Measurements from ENCODE around the gene MEX3A. TPM values are rescaled to one million over a fixed set of nuclear protein-coding genes. Genes with fewer than 3 reads are reported as not detected.

The MEX3A gene
- total and polyA plus RNA-seq, 10 of the 15 experiments (the other 5 are each of a cell fraction or from before 2014, with no cell fraction given), result 0.11 to 5.1 (median 1.7) TPM

DNA sequence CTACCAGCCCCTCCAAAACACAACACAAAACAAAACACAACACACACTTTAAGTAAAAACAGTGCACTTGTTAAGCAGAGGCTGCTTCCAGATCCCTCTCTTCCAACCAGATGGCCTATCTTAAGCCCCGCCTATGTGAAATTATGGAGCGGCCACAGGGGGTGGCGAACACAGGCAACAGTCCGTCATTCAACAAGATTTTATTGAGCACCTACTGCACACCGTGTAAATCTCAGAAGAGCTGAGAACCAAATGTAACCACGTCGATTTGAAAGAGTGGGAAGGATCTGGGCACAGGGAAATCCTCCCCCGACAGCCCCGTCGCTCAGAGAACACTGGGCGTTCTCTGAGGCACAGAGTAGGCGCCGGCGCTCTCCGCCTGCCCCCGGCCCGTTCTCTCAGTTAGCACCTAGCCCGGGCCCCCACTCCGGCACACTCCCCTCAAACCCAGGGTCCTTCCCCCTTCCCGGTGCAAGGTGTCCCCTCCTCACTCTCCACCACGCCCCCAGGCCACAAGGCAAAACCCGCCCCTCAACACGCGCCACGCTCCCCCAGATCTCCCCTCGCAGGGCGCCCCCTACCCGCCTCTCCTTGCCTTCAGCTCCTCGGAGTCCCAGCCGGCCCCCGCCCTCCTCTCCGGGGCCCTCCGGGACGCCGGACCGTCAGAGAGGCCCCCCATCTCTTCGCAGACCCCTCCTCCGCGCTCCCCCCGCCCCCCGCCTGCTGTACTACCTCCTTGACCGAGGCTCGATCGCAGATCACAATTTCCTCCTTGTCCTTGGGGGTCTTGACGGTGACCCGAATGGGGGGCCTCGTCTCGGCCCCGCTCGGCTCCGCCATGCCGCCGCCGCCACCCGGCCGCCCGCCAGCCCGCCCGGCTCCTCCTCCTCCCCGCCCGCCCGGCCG lies 29.1 kb downstream of the MEX3A start (continued):
- TF ChIP-seq, protein P1, sequence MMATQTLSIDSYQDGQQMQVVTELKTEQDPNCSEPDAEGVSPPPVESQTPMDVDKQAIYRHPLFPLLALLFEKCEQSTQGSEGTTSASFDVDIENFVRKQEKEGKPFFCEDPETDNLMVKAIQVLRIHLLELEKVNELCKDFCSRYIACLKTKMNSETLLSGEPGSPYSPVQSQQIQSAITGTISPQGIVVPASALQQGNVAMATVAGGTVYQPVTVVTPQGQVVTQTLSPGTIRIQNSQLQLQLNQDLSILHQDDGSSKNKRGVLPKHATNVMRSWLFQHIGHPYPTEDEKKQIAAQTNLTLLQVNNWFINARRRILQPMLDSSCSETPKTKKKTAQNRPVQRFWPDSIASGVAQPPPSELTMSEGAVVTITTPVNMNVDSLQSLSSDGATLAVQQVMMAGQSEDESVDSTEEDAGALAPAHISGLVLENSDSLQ (IDR thresholded peaks at IDR 0.05), result peak; percentile 81
- TF ChIP-seq IKZF1 (conservative IDR thresholded peaks at IDR 0.05) (peak; percentile 32; the same call in 1 of the 2 replicates), WRNIP1 (IDR thresholded peaks at IDR 0.05; ENCODE audit: borderline replicate concordance, low read depth, low read length) (no peak)

- Histone ChIP-seq H2AFZ (ENCODE audit: control insufficient read depth, low read depth, low read length) (no peak overlapping the region), H3K79me2 (ENCODE audit: control insufficient read depth, insufficient read depth, low read length) (peaks cover 19% of the 10 kb centered on the region), H3K27me3 (replicated peaks in 1 of 2; ENCODE audit: control insufficient read depth in 2 of 2, insufficient read depth in 2 of 2, low read length in 1 of 2) (no peaks in the 10 kb centered on the region), H3K27ac (ENCODE audit: control insufficient read depth, insufficient read depth) (no peak overlapping the region), H4K20me1 (ENCODE audit: control insufficient read depth, insufficient read depth) (no peaks in the 10 kb centered on the region), H3K4me2 (ENCODE audit: control insufficient read depth, insufficient read depth) (no peak overlapping the region), H3K9ac (ENCODE audit: control insufficient read depth, insufficient read depth, low read length) (no peak overlapping the region), H3K9me3 (replicated peaks; ENCODE audit: control insufficient read depth, insufficient read depth, low read length) (no peaks in the 10 kb centered on the region), H3K36me3 (ENCODE audit: control insufficient read depth in 2 of 2, insufficient read depth in 2 of 2, low read length in 1 of 2) (peaks cover 0 to 2% of the 10 kb centered on the region in 2 experiments; a peak in 3 of 4 replicates), H3K4me3 (no peak overlapping the region), H3K4me1 (ENCODE audit: control insufficient read depth, insufficient read depth, low read length) (no peaks in the 10 kb centered on the region; the same call in 1 of the 2 replicates)
- TF ChIP-seq SIN3A (IDR thresholded peaks at IDR 0.05; ENCODE audit: low read depth, low read length) (no peak), IKZF1 (conservative IDR thresholded peaks at IDR 0.05) (no peak), YBX1 (IDR thresholded peaks at IDR 0.05) (no peak), NFYA (IDR thresholded peaks at IDR 0.05; ENCODE audit: borderline replicate concordance, low read depth, low read length) (no peak), DPF2 (IDR thresholded peaks at IDR 0.05) (no peak), CREM (IDR thresholded peaks at IDR 0.05; ENCODE audit: low read depth) (no peak), MEF2A (IDR thresholded peaks at IDR 0.05; ENCODE audit: insufficient read depth, low read depth, low read length) (no peak), SUZ12 (IDR thresholded peaks at IDR 0.05; ENCODE audit: unreplicated experiment) (no peak), BRCA1 (IDR thresholded peaks at IDR 0.05; ENCODE audit: low read depth, low read length) (no peak), RAD51 (IDR thresholded peaks at IDR 0.05) (no peak)
- TF ChIP-seq, protein P2, sequence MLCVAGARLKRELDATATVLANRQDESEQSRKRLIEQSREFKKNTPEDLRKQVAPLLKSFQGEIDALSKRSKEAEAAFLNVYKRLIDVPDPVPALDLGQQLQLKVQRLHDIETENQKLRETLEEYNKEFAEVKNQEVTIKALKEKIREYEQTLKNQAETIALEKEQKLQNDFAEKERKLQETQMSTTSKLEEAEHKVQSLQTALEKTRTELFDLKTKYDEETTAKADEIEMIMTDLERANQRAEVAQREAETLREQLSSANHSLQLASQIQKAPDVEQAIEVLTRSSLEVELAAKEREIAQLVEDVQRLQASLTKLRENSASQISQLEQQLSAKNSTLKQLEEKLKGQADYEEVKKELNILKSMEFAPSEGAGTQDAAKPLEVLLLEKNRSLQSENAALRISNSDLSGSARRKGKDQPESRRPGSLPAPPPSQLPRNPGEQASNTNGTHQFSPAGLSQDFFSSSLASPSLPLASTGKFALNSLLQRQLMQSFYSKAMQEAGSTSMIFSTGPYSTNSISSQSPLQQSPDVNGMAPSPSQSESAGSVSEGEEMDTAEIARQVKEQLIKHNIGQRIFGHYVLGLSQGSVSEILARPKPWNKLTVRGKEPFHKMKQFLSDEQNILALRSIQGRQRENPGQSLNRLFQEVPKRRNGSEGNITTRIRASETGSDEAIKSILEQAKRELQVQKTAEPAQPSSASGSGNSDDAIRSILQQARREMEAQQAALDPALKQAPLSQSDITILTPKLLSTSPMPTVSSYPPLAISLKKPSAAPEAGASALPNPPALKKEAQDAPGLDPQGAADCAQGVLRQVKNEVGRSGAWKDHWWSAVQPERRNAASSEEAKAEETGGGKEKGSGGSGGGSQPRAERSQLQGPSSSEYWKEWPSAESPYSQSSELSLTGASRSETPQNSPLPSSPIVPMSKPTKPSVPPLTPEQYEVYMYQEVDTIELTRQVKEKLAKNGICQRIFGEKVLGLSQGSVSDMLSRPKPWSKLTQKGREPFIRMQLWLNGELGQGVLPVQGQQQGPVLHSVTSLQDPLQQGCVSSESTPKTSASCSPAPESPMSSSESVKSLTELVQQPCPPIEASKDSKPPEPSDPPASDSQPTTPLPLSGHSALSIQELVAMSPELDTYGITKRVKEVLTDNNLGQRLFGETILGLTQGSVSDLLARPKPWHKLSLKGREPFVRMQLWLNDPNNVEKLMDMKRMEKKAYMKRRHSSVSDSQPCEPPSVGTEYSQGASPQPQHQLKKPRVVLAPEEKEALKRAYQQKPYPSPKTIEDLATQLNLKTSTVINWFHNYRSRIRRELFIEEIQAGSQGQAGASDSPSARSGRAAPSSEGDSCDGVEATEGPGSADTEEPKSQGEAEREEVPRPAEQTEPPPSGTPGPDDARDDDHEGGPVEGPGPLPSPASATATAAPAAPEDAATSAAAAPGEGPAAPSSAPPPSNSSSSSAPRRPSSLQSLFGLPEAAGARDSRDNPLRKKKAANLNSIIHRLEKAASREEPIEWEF (IDR thresholded peaks at IDR 0.05; ENCODE audit: insufficient replicate concordance, low read depth, low read length), result no peak
- BruUV-seq (replicated peaks), result no TSS peak
- ATAC-seq (no peak), DNase-seq (ENCODE audit: low read depth, low spot score) (no peak), FAIRE-seq (no peak)
- ChIA-PET RAD21 (ENCODE audit: unreplicated experiment) (interaction anchor here (0.6 to 3.3 kb wide), 4 partner anchors 15 to 142 kb away, joined by 3 to 14 read pairs (median 8); no protein-coding TSS in a partner anchor), POLR2A (interaction anchor here (1.4 to 2.1 kb wide), 3 partner anchors 10 to 27 kb away, joined by 3 to 5 read pairs (median 4); no protein-coding TSS in a partner anchor), SMC1A (ENCODE audit: uncharacterized antibody, unreplicated experiment) (interaction anchor here (1.6 kb wide), 1 partner anchor 15 kb away, joined by 5 read pairs; no protein-coding TSS in a partner anchor), CTCF (interaction anchor here (0.5 to 1.6 kb wide), 6 partner anchors 10 to 113 kb away, joined by 3 to 6 read pairs (median 4); no protein-coding TSS in a partner anchor)
- WGBS (ENCODE audit: insufficient coverage, insufficient replicate concordance, low lambda C conversion rate, missing lambda C conversion rate), result 94% methylated on average over 6 of the region's 7 CpGs
- intact Hi-C loops (cut with micrococcal nuclease; ENCODE audit: unreplicated experiment), result loop anchor here (5.0 to 10.0 kb wide), 2 partner anchors 74 to 196 kb away; partner anchors contain the start of genes ARHGEF2, GON4L and SYT11
- in situ Hi-C loops (cut with MboI), result no loop called here
Measured at GRCh38 chr1:156051011-156051725, 31.1 kb downstream of the MEX3A start.

Measured in GM12878 (cell line).